ENCODE data around the gene PARP9.

The PARP9 gene

DNA sequence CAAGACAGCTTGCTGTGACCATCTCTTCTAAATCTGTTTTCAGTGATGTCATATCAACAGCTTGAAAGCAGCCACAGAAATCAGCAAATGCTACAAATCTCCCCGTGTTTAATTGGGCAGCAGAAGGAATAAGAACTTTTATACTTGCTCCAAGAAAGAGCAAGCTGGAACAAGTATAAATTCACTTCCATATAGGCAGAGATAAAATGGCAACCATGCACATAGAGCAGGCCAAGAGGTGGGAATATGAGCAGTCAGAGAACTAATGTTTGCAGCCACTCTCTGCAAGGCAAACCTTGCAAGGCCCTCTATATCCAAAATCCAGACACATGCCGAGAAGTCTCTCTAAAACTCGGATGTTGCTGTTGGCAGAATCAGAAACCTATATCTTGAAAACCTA is 16.0 kb downstream of the PARP9 start:
- Histone ChIP-seq H2AFZ (ENCODE audit: low read depth) (no peak overlapping the region), H3K36me3 (ENCODE audit: insufficient read depth) (no peaks in the 10 kb centered on the region), H3K79me2 (ENCODE audit: insufficient read depth, low read depth) (no peaks in the 10 kb centered on the region), H3K9ac (no peak overlapping the region), H3K27ac (no peak overlapping the region), H4K20me1 (ENCODE audit: insufficient read depth) (no peaks in the 10 kb centered on the region), H3K4me3 (IDR thresholded peaks at IDR 0.05; ENCODE audit: insufficient read depth, low read depth, low read length) (no peak overlapping the region), H3K4me2 (no peak overlapping the region), H3K27me3 (ENCODE audit: insufficient read depth, low read depth) (no peaks in the 10 kb centered on the region), H3K4me1 (ENCODE audit: low read depth, poor library complexity, severe bottlenecking) (no peaks in the 10 kb centered on the region)
- TF ChIP-seq CTCF (conservative IDR thresholded peaks at IDR 0.05; ENCODE audit: low read depth, low read length) = no peak

DNA sequence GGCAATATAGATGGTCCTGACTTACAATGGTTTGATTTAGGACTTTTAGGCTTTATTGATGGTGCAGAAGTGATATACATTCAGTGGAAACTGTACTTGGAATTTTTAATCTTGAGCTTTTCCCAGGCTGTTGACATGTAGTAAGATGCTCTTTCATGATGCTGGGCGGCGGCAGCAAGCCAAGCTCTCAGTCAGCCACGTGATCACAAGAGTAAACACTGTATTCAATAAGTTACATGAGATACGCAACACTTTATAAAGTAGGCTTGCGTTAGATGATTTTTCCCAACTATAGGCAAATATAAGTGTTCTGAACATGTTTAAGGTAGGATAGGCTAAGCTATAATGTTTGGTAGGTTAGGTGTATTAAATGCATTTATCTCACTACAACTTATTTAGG is 17.9 kb downstream of the PARP9 start:
- Histone ChIP-seq H3K79me2 (ENCODE audit: insufficient read depth, low read depth) (no peaks in the 10 kb centered on the region), H4K20me1 (ENCODE audit: insufficient read depth) (no peaks in the 10 kb centered on the region), H3K4me1 (ENCODE audit: low read depth, poor library complexity, severe bottlenecking) (no peaks in the 10 kb centered on the region), H3K27me3 (ENCODE audit: insufficient read depth, low read depth) (no peaks in the 10 kb centered on the region), H3K36me3 (ENCODE audit: insufficient read depth) (no peaks in the 10 kb centered on the region), H3K4me2 (no peak overlapping the region), H2AFZ (ENCODE audit: low read depth) (no peak overlapping the region), H3K27ac (no peak overlapping the region), H3K4me3 (IDR thresholded peaks at IDR 0.05; ENCODE audit: insufficient read depth, low read depth, low read length) (no peak overlapping the region), H3K9ac (no peak overlapping the region)
- no peak for TF ChIP-seq CTCF (conservative IDR thresholded peaks at IDR 0.05; ENCODE audit: low read depth, low read length)

DNA sequence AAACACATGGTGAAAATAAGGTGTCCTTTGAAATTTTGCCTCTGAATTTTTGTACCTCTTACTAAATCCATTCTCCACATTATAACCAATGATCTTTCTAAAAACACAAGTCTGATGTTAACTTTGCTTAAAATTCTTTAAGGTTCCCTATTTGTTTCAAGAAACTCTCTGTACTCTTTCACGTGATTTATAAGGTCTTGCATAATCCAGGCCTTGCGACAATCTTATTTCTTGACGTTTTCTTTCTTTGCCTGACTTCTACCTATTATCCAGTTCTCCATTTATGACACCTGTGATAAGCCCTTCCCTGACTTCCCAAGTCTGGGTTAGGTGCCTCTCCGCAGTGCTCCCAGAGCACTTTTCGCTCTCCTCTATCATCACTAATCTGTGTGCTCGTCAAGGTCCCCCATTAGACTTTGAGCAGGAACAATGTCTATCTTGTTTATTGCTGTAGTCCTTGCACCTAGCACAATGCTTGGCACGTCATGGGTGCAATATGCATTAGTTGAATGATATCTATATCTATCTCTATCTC is 25.1 kb downstream of the PARP9 start:
- H4K20me1 ChIP-seq (ENCODE audit: insufficient read depth) = no peaks in the 10 kb centered on the region
- H3K4me3 ChIP-seq (IDR thresholded peaks at IDR 0.05; ENCODE audit: insufficient read depth, low read depth, low read length) = no peak overlapping the region
- no peak overlapping the region for H2AFZ ChIP-seq (ENCODE audit: low read depth)
- H3K79me2 ChIP-seq (ENCODE audit: insufficient read depth, low read depth) = no peaks in the 10 kb centered on the region
- no peak overlapping the region for H3K9ac ChIP-seq
- H3K4me2 ChIP-seq = no peak overlapping the region
- no peaks in the 10 kb centered on the region for H3K27me3 ChIP-seq (ENCODE audit: insufficient read depth, low read depth)
- no peak for TF ChIP-seq CTCF (conservative IDR thresholded peaks at IDR 0.05; ENCODE audit: low read depth, low read length)
- H3K4me1 ChIP-seq (ENCODE audit: low read depth, poor library complexity, severe bottlenecking) = no peaks in the 10 kb centered on the region
- H3K36me3 ChIP-seq (ENCODE audit: insufficient read depth) = no peaks in the 10 kb centered on the region
- H3K27ac ChIP-seq = no peak overlapping the region

DNA sequence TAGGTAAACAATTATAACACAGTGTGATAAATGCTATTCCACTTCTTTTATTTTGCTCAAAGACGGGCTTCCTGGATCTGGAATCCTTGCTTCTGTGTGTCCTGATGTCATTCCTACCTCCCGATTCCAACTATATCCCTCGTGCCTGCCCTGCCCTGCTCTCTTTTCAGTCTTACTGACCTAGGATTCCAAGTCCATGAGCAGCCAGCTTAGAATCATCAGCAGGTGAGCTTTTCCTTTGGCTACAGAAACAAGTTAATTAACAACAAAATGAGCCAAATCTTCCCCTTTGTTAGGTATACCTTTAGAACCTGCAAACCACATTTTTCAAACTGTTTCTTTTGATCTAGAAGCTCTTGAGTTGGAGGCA is 27.5 kb downstream of the PARP9 start:
- Histone ChIP-seq H3K4me3 (IDR thresholded peaks at IDR 0.05; ENCODE audit: insufficient read depth, low read depth, low read length) (no peak overlapping the region), H4K20me1 (ENCODE audit: insufficient read depth) (no peaks in the 10 kb centered on the region), H2AFZ (ENCODE audit: low read depth) (no peak overlapping the region), H3K4me1 (ENCODE audit: low read depth, poor library complexity, severe bottlenecking) (peaks cover 6% of the 10 kb centered on the region), H3K36me3 (ENCODE audit: insufficient read depth) (no peaks in the 10 kb centered on the region), H3K79me2 (ENCODE audit: insufficient read depth, low read depth) (no peaks in the 10 kb centered on the region), H3K27me3 (ENCODE audit: insufficient read depth, low read depth) (no peaks in the 10 kb centered on the region; the same call in 1 of the 2 replicates), H3K27ac (no peak overlapping the region), H3K9ac (no peak overlapping the region), H3K4me2 (no peak overlapping the region)
- TF ChIP-seq CTCF (conservative IDR thresholded peaks at IDR 0.05; ENCODE audit: low read depth, low read length) = no peak
